H1 (cell line): Measurements from ENCODE around the gene LYRM4. TPM values are rescaled to one million over a fixed set of nuclear protein-coding genes. Genes with fewer than 3 reads are reported as not detected.

Experiments
- ATF3 ChIP-seq: IDR thresholded peaks from 2 replicates; pipeline ENCODE4 v1.6.1; 2011; ENCODE audit warnings: low read depth, mild to moderate bottlenecking, low read length; ENCODE audit not compliant: insufficient read depth
- CHD2 ChIP-seq: IDR thresholded peaks from 2 replicates; pipeline ENCODE4 v1.6.1; 2012; ENCODE audit warnings: low read length, improper control_type of control experiment
- EZH2 ChIP-seq: fragments of 200-600 bp; sonication (generic); IDR thresholded peaks from 2 replicates; pipeline ENCODE4 v1.7.1; 2012; ENCODE audit warnings: low read depth, mild to moderate bottlenecking, moderate library complexity, low read length, inconsistent platforms; ENCODE audit not compliant: severe bottlenecking
- JUN ChIP-seq: IDR thresholded peaks from 2 replicates; pipeline ENCODE4 v1.6.1; 2011; ENCODE audit warnings: low read depth, mild to moderate bottlenecking, improper control_type of control experiment, low read length
- MAX ChIP-seq: IDR thresholded peaks from 2 replicates; pipeline ENCODE4 v1.6.1; 2012; ENCODE audit warnings: inconsistent platforms
- TAF7 ChIP-seq: optimal IDR thresholded peaks from 2 replicates; pipeline ENCODE3; 2011; ENCODE audit warnings: low read depth, mild to moderate bottlenecking, inconsistent platforms, low read length, moderate library complexity, borderline replicate concordance
- polyA plus RNA-seq, 7 experiments: library from polyadenylated mRNA; depleted of rRNA in 3 of 7; stranded (reverse) in 5 of 7; unstranded in 2 of 7; fragments of >200 nt in 5 of 7; fragments of 200-250 nt in 2 of 7; gene quantifications; 1 replicate in 5 of 7; 2 replicates in 1 of 7; 4 replicates in 1 of 7; pipeline versions ENCODE4 v1.2.1 to v1.2.3, GENCODE V29; 2011 to 2013; ENCODE audit warnings: missing spikeins in 2 of 7, mixed read lengths in 2 of 7
- total RNA-seq: library from RNA; stranded (reverse); fragmentation: NEBNext Ultra II Directional; extraction: Animal tissue kit (Norgen Biotek cat#: 25700); gene quantifications from 2 replicates; pipeline ENCODE4 v1.2.1, GENCODE V29; 2021

Gene LYRM4
- total and polyA plus RNA-seq, 2 of the 8 experiments (the other 6 are each of a cell fraction or from before 2014, with no cell fraction given), result 56.6 to 62.8 TPM

- TF ChIP-seq ATF3 (no peak), TAF7 (no peak), JUN (no peak), EZH2 (no peak), MAX (no peak), CHD2 (no peak)
- TF ChIP-seq, all 59 proteins: peak for 0
Measured at GRCh38 chr6:5087389-5087788, 173.4 kb downstream of the LYRM4 start (continued).
